SK-MEL-5 (cell line): ENCODE data around the gene RAMP1. TPM values are rescaled to one million over a fixed set of nuclear protein-coding genes. Genes with fewer than 3 reads are reported as not detected.

Experiments used
- DNase-seq: peaks from one replicate; pipeline ENCODE4 v3.0.0-alpha.2; 2016; ENCODE audit warnings: low read depth, low spot score
- in situ Hi-C: cut with HindIII; loops from 2 replicates; pipeline ENCODE4 v1.10.0; 2016; ENCODE audit warnings: low sequenced_read_pairs, high pct_unique_total_duplicates, low pct_unique_long_range_greater_than_20kb
- total RNA-seq: library from RNA; depleted of rRNA; stranded (reverse); fragments of >200 nt; shearing (Covaris generic); gene quantifications from 2 replicates; pipeline ENCODE4 v1.2.3, GENCODE V29; 2014

RAMP1 gene
- total RNA-seq, 1 experiment from 2014 or later: 0.26 TPM

GRCh38 chr2:237885111-237885930, 25.9 kb downstream of the RAMP1 start:
- in situ Hi-C loops: no loop called here
- DNase-seq: no peak

- in situ Hi-C loops: no loop called here
Observed at GRCh38 chr2:237885931-237886684, 26.7 kb downstream of the RAMP1 start.

GRCh38 chr2:237886685-237887481, 27.5 kb downstream of the RAMP1 start:
- in situ Hi-C loops: no loop called here
- no peak for DNase-seq

More at GRCh38 chr2:237885931-237886684, 26.7 kb downstream of the RAMP1 start:
- no peak for DNase-seq

- in situ Hi-C loops: no loop called here
- no peak for DNase-seq
Observed at GRCh38 chr2:237888389-237888788, 29.0 kb downstream of the RAMP1 start.

GRCh38 chr2:237889016-237889415, 29.6 kb downstream of the RAMP1 start:
- in situ Hi-C loops: no loop called here
- DNase-seq: no peak

- DNase-seq: no peak
- in situ Hi-C loops: no loop called here
Observed at GRCh38 chr2:237889811-237890210, 30.4 kb downstream of the RAMP1 start.

GRCh38 chr2:237892478-237892877, 33.1 kb downstream of the RAMP1 start:
- no peak for DNase-seq
- in situ Hi-C loops: no loop called here

- in situ Hi-C loops: no loop called here
- no peak for DNase-seq
Observed at GRCh38 chr2:237892984-237893595, 33.7 kb downstream of the RAMP1 start.

- in situ Hi-C loops: no loop called here
Observed at GRCh38 chr2:237894396-237894979, 35.1 kb downstream of the RAMP1 start.

GRCh38 chr2:237894986-237895543, 35.6 kb downstream of the RAMP1 start:
- in situ Hi-C loops: no loop called here
- no peak for DNase-seq

More at GRCh38 chr2:237894396-237894979, 35.1 kb downstream of the RAMP1 start:
- no peak for DNase-seq

- no peak for DNase-seq
- in situ Hi-C loops: no loop called here
Observed at GRCh38 chr2:237895544-237896506, 36.4 kb downstream of the RAMP1 start.

- no peak for DNase-seq
- in situ Hi-C loops: no loop called here
Observed at GRCh38 chr2:237896507-237896892, 37.1 kb downstream of the RAMP1 start.

- in situ Hi-C loops: no loop called here
- DNase-seq: no peak
Observed at GRCh38 chr2:237896956-237897355, 37.5 kb downstream of the RAMP1 start.

- in situ Hi-C loops: no loop called here
- no peak for DNase-seq
Observed at GRCh38 chr2:237898057-237898414, 38.6 kb downstream of the RAMP1 start.

GRCh38 chr2:237900891-237901831, 41.7 kb downstream of the RAMP1 start:
- DNase-seq: no peak
- in situ Hi-C loops: no loop called here
